Activated CD4-positive, alpha-beta memory T cell treated with anti-CD3 and anti-CD28 coated beads, Interleukin-2, amount 10 ng/mL, durations not matched to agents 7 days and 5 days (primary cell): ENCODE data around the gene KRTAP15-1. TPM values are rescaled to one million over a fixed set of nuclear protein-coding genes. Genes with fewer than 3 reads are reported as not detected.

Source experiments
- CTCF ChIA-PET: fragments of 350-600 bp; sonication (Branson Sonifier 250); formaldehyde crosslinking; loops from one replicate; lab custom pipeline; 2021; ENCODE audit warnings: antibody characterized with exemption, inconsistent platforms; lab: Charles Lee
- POLR2A ChIA-PET: fragments of 350-600 bp; sonication (Branson Sonifier 250); formaldehyde crosslinking; loops from one replicate; lab custom pipeline; 2021; ENCODE audit warnings: antibody characterized with exemption; lab: Charles Lee
- DNase-seq: peaks from one replicate; pipeline ENCODE4 v3.0.0-alpha.2; 2020
- H3K27ac Mint-ChIP-seq: one replicate; pipeline ENCODE4 v1.8.0; 2021; ENCODE audit warnings: mild to moderate bottlenecking, mixed read lengths
- H3K27me3 Mint-ChIP-seq: one replicate; pipeline ENCODE4 v1.8.0; 2021; ENCODE audit warnings: mixed read lengths
- H3K36me3 Mint-ChIP-seq: one replicate; pipeline ENCODE4 v1.8.0; 2021; ENCODE audit warnings: low read depth, mixed read lengths
- H3K4me1 Mint-ChIP-seq: one replicate; pipeline ENCODE4 v1.8.0; 2021; ENCODE audit warnings: mixed read lengths
- H3K4me3 Mint-ChIP-seq: one replicate; pipeline ENCODE4 v1.8.0; 2021; ENCODE audit warnings: mild to moderate bottlenecking, mixed read lengths
- H3K9me3 Mint-ChIP-seq: one replicate; pipeline ENCODE4 v1.8.0; 2021; ENCODE audit warnings: mixed read lengths
- total RNA-seq, 2 experiments: library from RNA; stranded (reverse); gene quantifications; one replicate each; pipeline ENCODE4 v1.2.3, GENCODE V29; 2021

Gene KRTAP15-1
- total RNA-seq, 2 experiments from 2014 or later, result not detected

DNA sequence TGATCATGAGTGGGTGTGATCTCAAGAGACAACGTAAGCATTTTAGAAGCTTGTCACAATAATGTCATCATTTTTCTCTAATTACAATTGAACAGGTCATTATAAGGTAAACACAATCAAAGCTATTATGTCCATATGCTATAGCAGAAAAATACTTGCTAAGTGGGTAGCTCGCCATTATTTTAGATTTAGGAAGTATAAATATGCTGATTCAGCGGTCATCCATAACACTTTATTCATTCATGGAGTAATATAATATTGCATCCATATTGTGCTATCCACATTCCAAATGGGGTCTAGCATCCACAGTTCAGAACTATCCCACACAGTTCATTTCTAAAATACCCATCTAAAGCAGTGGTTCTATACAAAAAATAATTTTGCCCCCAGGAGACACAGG lies 8.4 kb downstream of the KRTAP15-1 start:
- Mint-ChIP-seq H3K4me1 (no peaks in the 10 kb centered on the region), H3K27me3 (no peaks in the 10 kb centered on the region), H3K9me3 (no peaks in the 10 kb centered on the region), H3K4me3 (no peak overlapping the region), H3K27ac (no peak overlapping the region), H3K36me3 (no peaks in the 10 kb centered on the region)
- ChIA-PET POLR2A (interaction anchor here (0.6 kb wide), 1 partner anchor 634 kb away, joined by 3 read pairs; no protein-coding TSS in a partner anchor), CTCF (no interaction called here)
- DNase-seq, result no peak

- CTCF ChIA-PET, result interaction anchor here (0.7 kb wide), 1 partner anchor 1359 kb away, joined by 4 read pairs; no protein-coding TSS in a partner anchor
Measured at GRCh38 chr21:30463713-30464112, 23.6 kb downstream of the KRTAP15-1 start.

DNA sequence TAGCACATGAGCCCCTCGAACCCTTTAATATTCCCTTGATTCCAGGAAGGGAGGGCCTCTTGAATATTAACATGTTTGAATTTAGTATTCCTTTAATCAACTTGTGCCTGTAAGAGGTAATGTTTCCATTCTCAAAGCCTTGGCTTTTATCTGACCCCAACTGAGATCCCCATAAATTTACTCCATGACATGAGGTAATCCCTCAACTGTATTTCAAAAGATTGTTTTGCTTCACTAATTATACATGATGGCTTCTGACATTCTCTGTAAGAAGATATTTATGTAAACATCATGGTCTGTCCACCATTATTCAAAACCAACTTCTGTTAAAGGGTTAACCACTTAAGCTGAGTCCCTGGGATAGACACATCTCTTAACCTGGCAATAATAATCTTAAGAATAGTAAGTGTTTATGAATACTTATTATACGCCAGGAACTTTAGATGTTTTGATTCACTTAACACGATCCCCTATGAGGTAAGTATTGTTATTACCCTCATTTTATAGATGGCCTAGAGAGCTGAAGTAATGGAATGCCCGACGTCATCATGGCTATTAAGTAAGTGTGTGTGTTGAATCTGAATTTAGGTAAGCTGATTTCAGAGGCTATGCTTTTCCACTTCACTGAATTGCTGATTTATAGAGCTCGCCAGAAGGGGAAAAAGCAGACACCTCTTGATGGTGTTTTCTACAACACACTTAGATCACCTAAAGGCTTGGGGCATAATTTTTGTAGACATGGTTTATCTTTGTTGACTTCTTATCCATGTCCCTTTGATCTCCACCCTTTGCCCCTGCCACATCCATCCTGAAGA lies 29.0 kb downstream of the KRTAP15-1 start:
- Mint-ChIP-seq H3K27me3 (no peaks in the 10 kb centered on the region), H3K4me3 (no peak overlapping the region), H3K36me3 (no peaks in the 10 kb centered on the region), H3K27ac (no peak overlapping the region), H3K4me1 (no peaks in the 10 kb centered on the region), H3K9me3 (no peaks in the 10 kb centered on the region)
- DNase-seq, result no peak
- CTCF ChIA-PET, result no interaction called here
- POLR2A ChIA-PET, result no interaction called here

More at GRCh38 chr21:30463713-30464112, 23.6 kb downstream of the KRTAP15-1 start:
- DNase-seq, result no peak
- H3K4me3 Mint-ChIP-seq, result no peak overlapping the region
- H3K4me1 Mint-ChIP-seq, result no peaks in the 10 kb centered on the region
- POLR2A ChIA-PET, result no interaction called here
- H3K27ac Mint-ChIP-seq, result no peak overlapping the region
- no peaks in the 10 kb centered on the region for H3K27me3 Mint-ChIP-seq
- peaks cover 4% of the 10 kb centered on the region for H3K9me3 Mint-ChIP-seq
- no peaks in the 10 kb centered on the region for H3K36me3 Mint-ChIP-seq

GRCh38 chr21:30478004-30478403 lies 37.9 kb downstream of the KRTAP15-1 start:
- H3K4me3 Mint-ChIP-seq, result no peak overlapping the region
- DNase-seq, result no peak
- POLR2A ChIA-PET, result no interaction called here
- no peaks in the 10 kb centered on the region for H3K4me1 Mint-ChIP-seq
- H3K27ac Mint-ChIP-seq, result no peak overlapping the region
- no peaks in the 10 kb centered on the region for H3K36me3 Mint-ChIP-seq
- H3K9me3 Mint-ChIP-seq, result peaks cover 4% of the 10 kb centered on the region
- no peaks in the 10 kb centered on the region for H3K27me3 Mint-ChIP-seq
- CTCF ChIA-PET, result no interaction called here

DNA sequence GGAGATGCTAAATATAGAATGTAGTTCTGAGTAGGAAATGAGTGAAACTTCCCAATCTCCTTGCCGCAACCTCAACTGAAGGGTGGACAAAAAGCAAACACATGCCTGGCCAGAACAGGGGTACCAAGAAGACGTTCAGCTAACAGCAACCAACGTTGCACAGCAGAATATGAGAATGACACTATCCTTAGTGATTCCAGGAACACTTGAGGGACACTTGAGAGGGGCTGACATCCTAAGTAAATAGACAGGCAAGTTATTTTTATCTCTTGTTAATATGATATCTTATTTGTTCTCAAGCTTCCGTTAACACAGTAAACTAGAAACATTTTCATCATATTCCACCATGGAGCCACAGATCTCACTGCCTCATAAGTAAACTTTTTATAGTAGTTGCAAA lies 39.2 kb downstream of the KRTAP15-1 start:
- H3K4me1 Mint-ChIP-seq, result no peaks in the 10 kb centered on the region
- ChIA-PET CTCF (no interaction called here), POLR2A (no interaction called here)
- no peaks in the 10 kb centered on the region for H3K27me3 Mint-ChIP-seq
- no peak overlapping the region for H3K27ac Mint-ChIP-seq
- DNase-seq, result no peak
- H3K9me3 Mint-ChIP-seq, result peaks cover 4% of the 10 kb centered on the region
- no peaks in the 10 kb centered on the region for H3K36me3 Mint-ChIP-seq
- no peak overlapping the region for H3K4me3 Mint-ChIP-seq

- H3K4me1 Mint-ChIP-seq, result no peaks in the 10 kb centered on the region
- POLR2A ChIA-PET, result no interaction called here
Measured at GRCh38 chr21:30480145-30480544, 40.1 kb downstream of the KRTAP15-1 start, which contains the start of gene KRTAP19-1. Gene KRTAP19-1, minus strand, starts transcription at chr21:30480367. Its CDS starts 50 bp downstream, at chr21:30480317.

DNA sequence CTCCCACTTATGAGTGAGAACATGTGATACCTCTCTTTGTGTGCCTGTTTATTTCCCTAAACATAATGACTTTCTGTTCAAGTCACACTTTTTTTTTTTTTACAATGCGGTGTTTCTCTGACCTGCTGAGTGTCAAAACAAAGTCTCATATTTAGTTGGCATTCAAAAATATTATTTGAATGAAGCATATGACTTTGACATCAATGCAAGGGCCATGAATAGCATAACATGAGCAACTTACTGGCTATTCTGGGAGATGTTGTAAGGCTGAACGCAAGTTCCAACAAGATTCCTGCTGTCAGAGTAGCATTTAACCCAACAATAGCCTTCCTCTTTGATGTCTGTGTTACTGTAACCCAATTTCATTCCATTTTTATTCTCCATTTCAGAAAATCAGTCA lies 42.1 kb downstream of the KRTAP15-1 start:
- H3K4me3 Mint-ChIP-seq, result no peak overlapping the region
- ChIA-PET CTCF (no interaction called here), POLR2A (no interaction called here)
- no peak overlapping the region for H3K27ac Mint-ChIP-seq
- H3K36me3 Mint-ChIP-seq, result no peaks in the 10 kb centered on the region
- H3K4me1 Mint-ChIP-seq, result no peaks in the 10 kb centered on the region
- DNase-seq, result no peak
- H3K27me3 Mint-ChIP-seq, result no peaks in the 10 kb centered on the region
- peaks cover 12% of the 10 kb centered on the region for H3K9me3 Mint-ChIP-seq

More at GRCh38 chr21:30480145-30480544, 40.1 kb downstream of the KRTAP15-1 start, which contains the start of gene KRTAP19-1:
- H3K27ac Mint-ChIP-seq, result no peak within 1 kb of the TSS
- no peaks in the 10 kb centered on the region for H3K27me3 Mint-ChIP-seq
- peaks cover 4% of the 10 kb centered on the region for H3K9me3 Mint-ChIP-seq
- DNase-seq, result no peak
- CTCF ChIA-PET, result no interaction called here
- no peak within 1 kb of the TSS for H3K4me3 Mint-ChIP-seq
- H3K36me3 Mint-ChIP-seq, result no peaks in the 10 kb centered on the region

DNA sequence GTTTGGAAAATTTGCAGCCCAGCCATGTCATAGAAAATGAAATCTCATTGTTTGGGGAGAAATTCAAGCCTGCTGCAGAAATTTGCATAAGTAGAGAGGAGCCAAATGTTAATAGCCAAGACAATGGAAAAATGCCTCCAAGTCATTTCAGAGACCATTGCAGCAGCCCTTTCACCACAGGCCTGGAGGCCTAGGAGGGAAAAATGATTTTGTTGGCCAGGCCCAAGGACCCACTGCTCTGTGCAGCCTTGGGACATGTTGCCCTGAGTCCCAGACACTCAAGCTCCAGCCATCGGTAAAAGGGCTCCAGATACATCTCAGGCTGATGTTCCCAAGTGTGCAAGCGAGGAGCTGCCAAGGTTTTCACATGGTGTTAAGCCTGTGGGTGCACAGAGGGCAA lies 46.1 kb downstream of the KRTAP15-1 start:
- H3K27ac Mint-ChIP-seq, result no peak overlapping the region
- POLR2A ChIA-PET, result no interaction called here
- CTCF ChIA-PET, result no interaction called here
- no peak for DNase-seq
- H3K36me3 Mint-ChIP-seq, result no peaks in the 10 kb centered on the region
- H3K9me3 Mint-ChIP-seq, result peaks cover 10% of the 10 kb centered on the region
- H3K27me3 Mint-ChIP-seq, result no peaks in the 10 kb centered on the region
- no peaks in the 10 kb centered on the region for H3K4me1 Mint-ChIP-seq
- H3K4me3 Mint-ChIP-seq, result no peak overlapping the region

DNA sequence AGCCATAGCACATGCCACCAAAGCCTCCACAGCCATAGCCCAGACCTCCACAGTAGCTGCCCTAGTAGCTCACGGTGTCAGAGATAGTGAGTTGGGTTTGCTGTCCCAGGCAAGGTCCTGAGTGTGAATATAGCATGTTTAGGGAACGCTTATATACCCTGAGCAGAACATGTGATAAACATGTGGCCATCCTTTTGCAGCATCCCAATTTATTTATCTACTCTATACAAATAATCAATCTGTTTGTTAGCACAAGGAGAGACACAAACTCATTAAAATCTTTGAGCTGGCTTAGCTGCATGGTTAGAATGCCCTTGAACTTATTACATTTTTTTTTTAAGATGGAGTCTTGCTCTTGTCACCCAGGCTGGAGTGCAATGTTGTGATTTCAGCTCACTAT lies 47.3 kb downstream of the KRTAP15-1 start, which contains the start of gene KRTAP19-2:
KRTAP19-2 (minus strand) TSS at position 101 of the 400 bp plus-strand sequence; CDS start at position 13, 88 bp downstream.
- no peak for DNase-seq
- no peak within 1 kb of the TSS for H3K4me3 Mint-ChIP-seq
- no peaks in the 10 kb centered on the region for H3K27me3 Mint-ChIP-seq
- H3K4me1 Mint-ChIP-seq, result no peaks in the 10 kb centered on the region
- H3K9me3 Mint-ChIP-seq, result peaks cover 10% of the 10 kb centered on the region
- no peak within 1 kb of the TSS for H3K27ac Mint-ChIP-seq
- ChIA-PET POLR2A (no interaction called here), CTCF (no interaction called here)
- H3K36me3 Mint-ChIP-seq, result no peaks in the 10 kb centered on the region

Other genes with a start within 250 kb of the KRTAP15-1 start
- gene CLDN8, start 224.2 kb upstream of the KRTAP15-1 start, total RNA-seq, result not detected
- not detected for gene KRTAP24-1, start 157.3 kb upstream of the KRTAP15-1 start, total RNA-seq
- not detected for gene KRTAP25-1, start 150.8 kb upstream of the KRTAP15-1 start, total RNA-seq
- gene KRTAP26-1, start 120.0 kb upstream of the KRTAP15-1 start, total RNA-seq, result not detected
- not detected for gene KRTAP27-1, start 102.6 kb upstream of the KRTAP15-1 start, total RNA-seq
- not detected for gene KRTAP23-1, start 91.7 kb upstream of the KRTAP15-1 start, total RNA-seq
- not detected for gene KRTAP13-2, start 68.0 kb upstream of the KRTAP15-1 start, total RNA-seq
- gene KRTAP13-1, start 44.2 kb upstream of the KRTAP15-1 start, total RNA-seq, result not detected
- not detected for gene KRTAP13-3, start 14.3 kb upstream of the KRTAP15-1 start, total RNA-seq
- not detected for gene KRTAP13-4, start 10.1 kb upstream of the KRTAP15-1 start, total RNA-seq
- gene KRTAP19-1, start 40.1 kb downstream of the KRTAP15-1 start, total RNA-seq, result not detected
- gene KRTAP19-2, start 47.2 kb downstream of the KRTAP15-1 start, total RNA-seq, result not detected
- not detected for gene KRTAP19-3, start 51.7 kb downstream of the KRTAP15-1 start, total RNA-seq
- not detected for gene KRTAP19-4, start 56.9 kb downstream of the KRTAP15-1 start, total RNA-seq
- gene KRTAP19-5, start 61.9 kb downstream of the KRTAP15-1 start, total RNA-seq, result not detected
- not detected for gene KRTAP19-6, start 101.6 kb downstream of the KRTAP15-1 start, total RNA-seq
- gene KRTAP19-7, start 121.0 kb downstream of the KRTAP15-1 start, total RNA-seq, result not detected
- gene KRTAP22-2, start 150.1 kb downstream of the KRTAP15-1 start, total RNA-seq, result not detected
- gene KRTAP6-3, start 152.2 kb downstream of the KRTAP15-1 start, total RNA-seq, result not detected
- not detected for gene KRTAP6-2, start 158.6 kb downstream of the KRTAP15-1 start, total RNA-seq
- gene KRTAP22-1, start 160.8 kb downstream of the KRTAP15-1 start, total RNA-seq, result not detected
- gene KRTAP6-1, start 173.7 kb downstream of the KRTAP15-1 start, total RNA-seq, result not detected
- not detected for gene KRTAP20-1, start 176.2 kb downstream of the KRTAP15-1 start, total RNA-seq
- gene KRTAP20-4, start 180.4 kb downstream of the KRTAP15-1 start, total RNA-seq, result not detected
- not detected for gene KRTAP20-2, start 194.9 kb downstream of the KRTAP15-1 start, total RNA-seq
- gene KRTAP20-3, start 202.6 kb downstream of the KRTAP15-1 start, total RNA-seq, result not detected